HS-5 (cell line): ENCODE measurements around the gene CRAMP1.

Source experiments
- DNase-seq: peaks from one replicate; pipeline ENCODE4 v3.0.0-alpha.2; 2012; ENCODE audit warnings: low read depth

Gene CRAMP1

DNA sequence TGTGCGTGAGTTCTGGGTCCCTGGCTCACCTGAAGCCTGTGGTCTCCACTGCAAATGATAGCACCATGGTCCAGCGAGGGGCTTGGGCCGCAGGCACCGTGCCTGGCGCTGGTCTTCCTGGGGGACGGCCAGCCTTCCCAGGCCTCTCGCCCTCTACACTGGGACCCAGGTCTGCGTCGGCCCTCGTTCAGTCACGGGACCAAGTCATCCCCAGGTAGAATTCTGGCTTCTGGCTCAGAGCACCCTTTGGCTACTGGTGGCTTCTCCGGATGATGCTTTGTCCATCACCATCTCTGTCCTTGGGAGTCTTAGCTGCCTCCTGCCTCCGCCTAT, 20.4 kb downstream of the CRAMP1 start:
- DNase-seq, result no peak

DNA sequence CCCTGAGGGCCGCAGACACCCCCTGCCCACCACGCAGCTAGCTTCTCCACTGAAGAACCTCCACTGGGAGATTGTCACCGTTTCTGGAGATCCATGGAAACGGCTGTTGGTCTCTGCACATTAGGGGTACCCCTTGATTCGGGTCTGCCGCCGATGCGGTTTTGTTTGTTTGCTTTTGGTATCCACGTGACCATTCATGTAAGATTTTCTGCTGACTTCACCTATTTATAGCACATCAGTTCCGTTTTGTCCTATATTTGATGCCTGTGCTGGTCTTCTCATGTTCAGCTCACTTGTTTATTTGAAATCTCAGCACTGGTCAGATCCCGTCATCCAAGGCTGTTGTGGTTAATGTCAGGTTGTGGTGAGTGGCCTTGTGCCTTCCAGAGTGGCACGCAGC, 21.1 kb downstream of the CRAMP1 start:
- no peak for DNase-seq

DNA sequence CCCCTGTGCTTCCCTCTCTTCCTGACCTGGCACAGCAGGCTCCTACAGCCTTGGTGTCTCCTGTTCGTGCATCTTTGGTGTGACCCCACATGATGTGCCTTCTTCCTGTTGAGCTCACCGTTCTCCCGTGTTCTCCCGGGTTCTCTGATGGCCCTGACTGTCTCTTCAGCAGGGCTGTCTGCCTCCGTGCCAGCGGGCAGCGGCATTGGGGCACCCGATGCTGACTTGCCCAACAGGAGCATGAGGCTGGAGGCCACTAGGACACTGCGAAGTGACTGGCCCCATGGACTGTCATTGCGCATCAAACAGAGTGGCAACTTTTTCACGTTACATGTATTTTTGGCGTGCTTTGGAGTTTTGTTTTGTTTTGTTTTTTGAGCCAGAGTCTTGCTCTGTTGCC, 22.4 kb downstream of the CRAMP1 start:
- DNase-seq, result no peak

- no peak for DNase-seq
Observed at GRCh38 chr16:1635070-1635469, 22.9 kb downstream of the CRAMP1 start.

GRCh38 chr16:1637526-1637925, 25.4 kb downstream of the CRAMP1 start:
- no peak for DNase-seq

GRCh38 chr16:1638757-1639156, 26.6 kb downstream of the CRAMP1 start:
- DNase-seq, result no peak

GRCh38 chr16:1639282-1639681, 27.1 kb downstream of the CRAMP1 start:
- no peak for DNase-seq

GRCh38 chr16:1639860-1640259, 27.7 kb downstream of the CRAMP1 start:
- DNase-seq, result no peak

DNA sequence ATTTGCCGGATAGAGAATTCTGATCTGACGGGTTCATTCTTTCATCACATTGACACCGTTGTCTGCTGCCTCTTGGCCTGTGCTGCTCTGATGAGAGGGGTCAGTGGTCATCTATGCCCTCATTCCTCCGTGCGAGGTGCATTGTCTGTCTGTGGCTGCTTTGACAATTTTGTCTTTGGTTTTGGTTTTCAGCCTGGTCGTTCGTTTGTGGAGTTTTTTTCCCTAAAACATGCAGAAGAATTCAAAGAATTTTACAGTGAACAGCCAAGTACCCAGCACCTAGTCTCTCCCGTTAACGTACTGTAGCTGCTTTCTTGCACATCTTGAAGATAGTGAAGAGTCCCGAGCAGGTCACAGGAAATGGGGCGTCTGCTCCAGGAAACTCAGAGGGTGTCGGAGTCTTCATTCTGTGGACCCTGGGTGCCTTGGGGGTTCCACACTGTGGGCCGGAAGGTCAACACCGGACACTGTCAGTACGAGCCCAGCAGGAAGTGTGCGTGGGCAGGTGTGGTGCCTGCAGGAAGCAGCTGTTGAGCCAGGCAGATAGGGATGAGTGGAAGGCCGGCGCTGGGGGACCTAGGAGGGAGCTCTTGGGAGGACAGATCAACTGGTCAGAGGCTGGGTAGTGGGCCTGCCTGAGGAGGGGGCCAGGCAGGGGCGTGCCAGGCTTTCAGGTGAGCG, 28.2 kb downstream of the CRAMP1 start:
- DNase-seq, result no peak

- DNase-seq, result no peak
Observed at GRCh38 chr16:1641261-1641660, 29.1 kb downstream of the CRAMP1 start.

- DNase-seq, result no peak
Observed at GRCh38 chr16:1642148-1642547, 30.0 kb downstream of the CRAMP1 start.

DNA sequence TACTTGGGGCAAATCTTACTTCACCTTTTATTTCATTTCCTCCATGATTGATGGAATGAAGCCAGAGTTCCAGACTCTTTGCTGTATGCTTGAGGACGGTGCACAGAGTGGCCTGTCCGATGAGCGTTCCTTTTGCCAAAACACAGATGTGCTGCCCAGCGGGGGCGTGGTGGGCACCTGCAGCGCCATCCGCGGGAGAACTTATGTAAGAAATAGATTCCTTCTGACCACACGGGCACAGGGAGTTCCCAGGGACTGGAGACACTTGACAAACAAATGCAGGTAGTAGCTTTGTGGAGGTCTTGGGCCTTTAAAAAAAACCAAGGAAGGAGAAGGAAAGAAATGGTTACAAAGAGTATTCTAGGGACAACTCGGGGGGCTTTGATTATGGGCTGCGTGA, 30.6 kb downstream of the CRAMP1 start:
- DNase-seq, result no peak

GRCh38 chr16:1643521-1643920, 31.4 kb downstream of the CRAMP1 start:
- no peak for DNase-seq

DNA sequence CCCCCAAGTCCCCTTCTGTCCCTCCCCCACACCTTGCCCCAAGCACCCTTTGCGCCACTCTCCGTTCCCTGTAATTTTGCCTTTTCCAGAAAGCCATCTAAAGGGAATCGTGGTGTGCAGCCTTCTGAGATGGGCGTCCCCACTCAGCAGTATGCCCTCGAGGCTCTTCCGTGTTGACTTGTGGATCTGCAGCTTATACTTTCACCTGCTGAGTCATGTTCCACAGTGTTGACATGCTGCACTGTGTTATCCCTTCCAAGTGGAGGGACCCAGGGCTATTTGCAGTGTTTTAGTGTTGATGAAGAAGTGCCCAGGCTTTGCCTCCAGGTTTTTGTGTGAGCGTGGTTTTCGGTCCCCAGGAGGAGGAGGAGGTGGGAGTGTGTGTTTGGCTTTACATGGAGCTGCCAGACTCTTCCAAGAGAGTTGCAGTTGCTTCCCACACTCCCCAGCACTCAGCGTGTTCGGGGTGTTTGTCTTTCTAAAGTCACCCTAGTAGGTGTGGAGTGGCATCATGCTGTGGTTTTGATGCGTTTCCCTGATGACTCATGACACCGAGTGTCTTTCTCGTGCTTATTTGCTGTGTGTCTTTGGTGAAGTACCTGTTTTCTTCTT, 33.9 kb downstream of the CRAMP1 start:
- DNase-seq, result no peak

DNA sequence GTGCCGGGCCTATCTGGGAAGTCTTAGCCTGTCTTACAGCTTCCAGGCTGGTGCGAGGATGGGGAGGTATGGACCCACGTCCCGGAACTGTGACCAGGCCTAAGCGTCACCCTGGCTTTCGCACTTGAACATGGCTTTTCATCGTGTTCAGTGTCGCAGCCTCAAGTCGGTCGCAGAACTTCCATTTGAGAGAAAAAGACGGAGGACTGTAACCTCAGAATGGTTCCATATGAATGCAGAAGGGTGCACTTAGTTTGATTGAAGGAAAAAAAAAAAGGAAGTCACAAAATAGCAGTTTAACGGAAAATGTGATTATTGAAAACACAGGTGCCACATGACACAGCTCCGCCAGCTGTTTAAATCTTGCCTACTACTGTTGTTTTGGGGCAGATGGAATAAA, 35.7 kb downstream of the CRAMP1 start:
- DNase-seq, result no peak

DNA sequence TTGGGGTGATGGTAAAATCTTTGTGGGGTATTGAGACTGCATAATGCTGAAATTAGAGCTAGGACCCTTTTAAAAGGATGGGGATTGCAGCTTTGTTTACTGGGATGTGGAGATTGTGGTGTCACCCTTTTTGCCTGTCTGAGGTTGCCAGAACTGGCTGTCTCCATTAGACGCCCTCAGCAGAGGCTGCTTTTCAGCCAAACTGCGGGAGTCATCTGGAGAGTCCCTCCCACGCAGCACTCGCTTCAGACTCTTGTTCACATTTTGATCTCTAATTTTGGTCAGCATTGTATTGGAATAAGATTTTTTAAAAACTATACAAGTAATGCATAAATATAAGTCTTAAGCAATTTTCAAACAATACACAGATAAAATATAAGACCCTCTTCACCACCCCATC, 38.0 kb downstream of the CRAMP1 start:
- DNase-seq, result no peak

DNA sequence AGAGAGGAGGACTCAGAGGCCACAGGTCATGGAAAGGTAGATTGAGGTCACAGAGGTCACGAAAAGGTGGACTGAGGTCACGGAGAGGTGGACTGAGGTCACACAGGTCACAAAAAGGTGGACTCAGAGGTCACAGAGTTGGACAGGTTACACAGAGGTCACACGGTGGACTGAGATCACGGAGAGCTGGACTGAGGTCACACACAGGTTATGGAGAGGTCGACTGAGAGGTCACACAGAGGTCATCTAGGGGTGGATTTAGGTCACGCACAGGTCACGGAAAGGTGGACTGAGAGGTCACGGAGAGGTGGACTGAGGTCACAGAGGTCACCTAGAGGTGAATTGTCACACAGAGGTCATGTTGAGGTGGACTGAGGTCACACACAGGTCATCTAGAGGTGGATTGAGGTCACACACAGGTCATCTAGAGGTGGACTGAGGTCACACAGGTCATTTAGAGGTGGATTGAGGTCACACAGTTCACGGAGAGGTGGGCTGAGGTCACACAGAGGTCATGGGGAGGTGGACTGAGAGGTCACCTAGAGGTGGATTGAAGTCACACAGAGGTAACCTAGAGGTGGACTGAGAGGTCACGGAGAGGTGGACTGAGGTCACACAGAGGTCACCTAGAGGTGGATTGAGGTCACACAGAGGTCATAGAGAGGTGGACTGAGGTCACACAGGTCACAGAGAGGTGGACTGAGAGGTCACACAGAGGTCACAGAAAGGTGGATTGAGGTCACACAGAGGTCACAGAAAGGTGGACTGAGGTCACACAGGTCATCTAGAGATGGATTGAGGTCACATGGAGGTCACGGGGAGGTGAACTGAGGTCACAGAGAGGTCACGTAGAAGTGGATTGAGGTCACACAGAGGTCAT, 39.2 kb downstream of the CRAMP1 start:
- DNase-seq, result no peak

- DNase-seq, result no peak
Observed at GRCh38 chr16:1651974-1652312, 39.8 kb downstream of the CRAMP1 start.

- DNase-seq, result no peak
Observed at GRCh38 chr16:1653023-1653422, 40.9 kb downstream of the CRAMP1 start.

DNA sequence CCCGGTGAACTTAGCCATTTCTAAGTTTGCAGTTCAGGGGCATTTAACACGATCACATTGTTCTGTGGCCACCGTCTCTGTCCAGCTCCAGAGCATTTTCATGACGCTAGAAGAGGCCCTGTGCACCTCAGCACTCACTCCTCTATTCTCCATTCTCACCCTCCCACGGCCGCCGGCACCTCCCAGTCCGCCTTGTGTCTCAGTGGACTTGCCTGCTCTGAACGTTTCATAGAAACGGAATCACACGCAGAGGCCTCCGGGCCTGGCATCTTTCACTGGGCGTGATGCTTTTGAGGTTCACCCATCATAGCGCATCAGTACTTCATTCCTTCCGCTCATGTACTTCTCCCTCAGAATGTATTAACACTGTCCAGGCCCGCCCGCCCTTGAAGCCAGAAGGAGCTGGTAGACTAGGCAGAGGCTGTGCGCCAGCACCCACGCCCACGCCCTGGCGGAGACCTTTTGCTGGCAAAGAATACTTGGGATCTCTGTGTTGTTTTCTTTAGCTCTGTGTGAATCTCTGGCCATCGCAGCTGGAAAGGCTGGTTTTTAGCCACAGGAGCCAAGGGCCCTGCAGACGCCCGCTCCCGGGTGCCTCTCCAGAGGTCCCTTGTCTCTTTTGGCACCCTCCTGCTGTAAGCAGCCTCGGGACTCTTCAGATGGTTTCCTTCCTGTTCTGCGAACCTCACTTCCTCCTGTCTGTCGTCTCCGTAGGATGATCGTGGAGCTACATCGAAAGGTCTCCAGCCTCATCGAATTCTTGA, 42.5 kb downstream of the CRAMP1 start:
- DNase-seq, result no peak

DNA sequence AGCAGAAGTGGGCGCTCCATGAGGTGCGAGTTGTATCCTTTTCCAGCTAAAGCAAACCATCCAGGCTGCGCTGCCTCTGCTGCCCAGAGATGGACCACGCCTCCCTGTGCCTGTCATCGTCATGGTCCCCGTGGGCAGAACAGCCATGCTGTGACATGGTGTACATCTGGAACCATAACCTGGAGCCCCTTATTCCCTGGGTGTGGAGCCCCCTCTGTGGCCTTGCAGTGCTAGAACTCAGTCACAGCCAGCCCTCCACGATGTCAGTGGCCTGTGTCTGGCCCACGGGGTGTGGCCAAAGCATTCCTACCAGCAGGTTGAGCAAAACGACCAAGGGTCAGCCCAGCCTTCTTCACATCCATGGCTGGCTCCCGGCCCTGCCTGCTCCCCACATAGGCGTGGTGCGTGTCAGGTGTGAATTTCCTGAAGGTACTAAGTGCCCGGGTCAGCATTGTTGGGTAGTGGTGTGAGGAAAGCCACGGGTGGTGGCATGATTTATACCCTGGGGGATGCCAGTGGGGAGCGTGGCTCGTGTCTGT, 43.2 kb downstream of the CRAMP1 start:
- no peak for DNase-seq
